Spinal cord (tissue), 10 donors: ENCODE measurements around the gene MAP6. TPM values are rescaled to one million over a fixed set of nuclear protein-coding genes. Genes with fewer than 3 reads are reported as not detected.
"Not testable (repeated sequence)": the region's sequence is repeated elsewhere in the genome, so short reads cannot be mapped to it uniquely, and the experiment has no call there.

ENCODE experiments used
- DNase-seq, 6 donors: peaks; one replicate each; pipeline versions ENCODE4 v3.0.0 to v3.0.0-alpha.2; 2013 to 2015; ENCODE audit warnings: low spot score in 6 of 6, low read depth in 4 of 6
- H3K27ac ChIP-seq: one replicate; pipeline ENCODE4 v1.5.1; 2013; ENCODE audit warnings: low read depth, low read length, control low read depth
- H3K27me3 ChIP-seq: one replicate; pipeline ENCODE4 v1.6.1; 2013; ENCODE audit warnings: low read length; ENCODE audit not compliant: control insufficient read depth, insufficient read depth
- H3K36me3 ChIP-seq: one replicate; pipeline ENCODE4 v1.6.1; 2013; ENCODE audit warnings: low read length; ENCODE audit not compliant: control insufficient read depth, insufficient read depth
- H3K4me1 ChIP-seq: one replicate; pipeline ENCODE4 v1.6.1; 2013; ENCODE audit warnings: low read length; ENCODE audit not compliant: control insufficient read depth, insufficient read depth
- H3K4me3 ChIP-seq: one replicate; pipeline ENCODE4 v1.5.1; 2013; ENCODE audit warnings: low read depth, low read length, control low read depth
- H3K9me3 ChIP-seq: one replicate; pipeline ENCODE4 v1.6.1; 2013; ENCODE audit warnings: low read length; ENCODE audit not compliant: control insufficient read depth, insufficient read depth
- WGBS: methylation state at CpG from one replicate; pipeline ENCODE4 v1.1.5; 2013; ENCODE audit warnings: missing lambda C conversion rate; ENCODE audit not compliant: insufficient coverage; 5-methylcytosine and 5-hydroxymethylcytosine counted together
- polyA plus RNA-seq, 2 donors: library from polyadenylated mRNA; unstranded; fragments of 120-200 nt; gene quantifications; one replicate each; pipeline ENCODE4 v1.2.1, GENCODE V29; 2013; ENCODE audit not compliant: insufficient read length in 2 of 2
- total RNA-seq, 2 donors: library from RNA; depleted of rRNA in 1 of 2; stranded (reverse); fragments of 120-200 nt in 1 of 2; fragments of >200 nt in 1 of 2; gene quantifications; one replicate each; pipeline versions ENCODE4 v1.2.3 to v1.2.4, GENCODE V29; 2013 to 2014
- donor health status: healthy.

The MAP6 gene
- total and polyA plus RNA-seq, 4 donors = 64.5 to 190 (median 125) TPM

DNA sequence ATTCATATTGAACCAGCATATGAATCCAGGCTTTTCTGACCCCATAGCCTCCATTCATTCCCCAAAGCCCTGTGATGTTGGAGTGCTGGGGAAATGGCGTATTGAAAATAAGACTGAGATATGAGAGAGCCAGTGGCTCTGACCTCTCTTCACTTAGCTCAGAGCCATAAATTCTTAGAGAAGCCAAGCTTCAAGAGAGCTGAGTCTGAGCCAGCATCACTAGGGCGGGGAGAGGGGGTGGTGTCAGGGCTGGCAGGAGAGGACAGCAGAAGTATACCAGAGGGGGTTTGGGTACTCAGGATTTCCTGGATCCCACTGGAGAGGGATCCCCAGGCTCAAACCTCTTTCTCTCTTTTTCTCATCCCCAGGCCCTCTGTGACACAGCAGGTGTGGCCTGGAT is 32.1 kb upstream of the MAP6 start:
- DNase-seq = peak in 1 of 6 donors; percentile 36
- Histone ChIP-seq H3K27me3 (no peaks in the 10 kb centered on the region), H3K4me1 (no peaks in the 10 kb centered on the region), H3K9me3 (no peaks in the 10 kb centered on the region), H3K4me3 (no peak overlapping the region), H3K36me3 (no peaks in the 10 kb centered on the region), H3K27ac (no peak overlapping the region)
- WGBS = no CpG with 5 or more reads among the region's 2 CpGs

DNA sequence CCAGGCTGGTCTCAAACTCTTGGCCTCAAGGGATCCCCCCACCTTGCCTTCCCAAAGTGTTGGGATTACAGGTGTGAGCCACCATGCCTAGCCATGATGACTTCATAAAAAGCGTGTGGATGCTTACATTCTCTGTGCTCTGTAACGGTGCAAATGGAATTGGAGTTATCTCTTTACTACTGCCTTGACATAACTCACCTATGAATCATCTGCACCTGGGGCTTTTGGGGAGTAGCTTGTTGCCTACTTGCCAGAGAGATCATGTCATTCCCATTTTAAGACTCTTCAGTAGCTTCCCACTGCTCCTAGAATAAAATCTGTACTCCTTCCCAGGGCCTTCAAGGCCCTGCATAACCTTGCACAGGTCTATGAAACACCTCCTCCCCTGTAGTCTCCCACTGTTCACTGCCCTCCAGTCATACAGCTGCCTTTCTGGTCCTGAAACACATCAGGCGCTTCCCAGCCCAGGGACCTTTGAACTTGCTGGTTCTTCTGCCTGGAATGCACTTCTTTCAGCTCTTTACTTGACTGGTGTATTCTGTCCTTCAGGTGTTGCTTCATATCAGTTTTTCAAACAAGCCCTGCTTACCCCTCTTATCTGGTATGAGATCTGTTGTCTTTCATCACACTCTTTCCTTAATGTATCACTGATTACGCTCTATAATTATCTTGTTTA is 29.2 kb upstream of the MAP6 start:
- WGBS = 89% methylated on average over 1 of the region's 4 CpGs
- no peak for DNase-seq
- Histone ChIP-seq H3K36me3 (no peaks in the 10 kb centered on the region), H3K4me3 (no peak overlapping the region), H3K27ac (no peak overlapping the region), H3K4me1 (no peaks in the 10 kb centered on the region), H3K9me3 (no peaks in the 10 kb centered on the region), H3K27me3 (no peaks in the 10 kb centered on the region)

GRCh38 chr11:75691804-75692203 is 23.0 kb upstream of the MAP6 start:
- Histone ChIP-seq H3K9me3 (no peaks in the 10 kb centered on the region), H3K27ac (no peak overlapping the region), H3K4me1 (no peaks in the 10 kb centered on the region), H3K4me3 (no peak overlapping the region), H3K27me3 (peaks cover 2% of the 10 kb centered on the region), H3K36me3 (no peaks in the 10 kb centered on the region)
- no peak for DNase-seq
- WGBS = 83% methylated on average over 3 of the region's 4 CpGs

DNA sequence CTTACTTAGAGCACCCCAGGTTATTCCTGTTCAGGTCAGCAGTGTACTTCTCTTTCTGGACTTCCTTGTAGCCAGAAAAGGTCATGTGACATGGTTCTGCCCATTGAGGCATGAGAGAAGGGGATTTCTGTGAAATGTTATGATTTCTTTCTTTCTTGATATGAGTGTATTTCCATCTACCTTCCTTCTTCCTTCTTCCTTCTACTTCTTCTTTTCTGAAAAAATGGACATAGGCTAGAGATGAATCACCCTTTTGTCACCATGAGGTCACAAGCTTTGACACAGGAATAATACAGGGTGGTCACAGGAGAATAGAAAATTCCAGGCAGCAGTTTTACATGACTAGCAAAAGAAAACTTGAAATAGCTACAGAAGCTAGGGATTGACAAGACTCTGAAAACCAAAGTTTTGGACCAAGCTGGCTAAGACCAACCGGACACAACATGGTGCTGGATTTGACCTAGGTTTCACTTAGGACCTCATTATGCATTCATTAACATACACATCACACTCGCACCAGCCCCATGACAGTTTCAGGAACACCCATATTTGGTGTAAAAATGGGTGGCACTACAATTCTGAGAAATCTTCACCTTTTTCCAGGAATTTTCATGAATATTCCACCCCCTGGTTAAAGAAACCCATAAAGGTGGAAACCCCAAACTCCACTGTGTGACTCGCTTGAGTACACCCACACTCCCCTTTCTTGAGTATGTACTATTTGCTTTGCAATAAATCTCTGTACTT is 21.2 kb upstream of the MAP6 start:
- no peak for DNase-seq
- no peaks in the 10 kb centered on the region for H3K4me1 ChIP-seq
- WGBS = 100% methylated on average over 1 of the region's 3 CpGs
- peaks cover 2% of the 10 kb centered on the region for H3K27me3 ChIP-seq
- no peak overlapping the region for H3K27ac ChIP-seq
- H3K36me3 ChIP-seq = no peaks in the 10 kb centered on the region
- no peak overlapping the region for H3K4me3 ChIP-seq
- H3K9me3 ChIP-seq = peaks cover 3% of the 10 kb centered on the region

- not testable (repeated sequence) for DNase-seq, H3K36me3 ChIP-seq, H3K27me3 ChIP-seq, H3K4me1 ChIP-seq, H3K4me3 ChIP-seq, H3K9me3 ChIP-seq, H3K27ac ChIP-seq
- WGBS = no CpG with 5 or more reads among the region's 1 CpG
These were observed 15.0 kb upstream of the MAP6 start for GRCh38 chr11:75683856-75684255.

- H3K4me1 ChIP-seq = no peaks in the 10 kb centered on the region
- H3K27me3 ChIP-seq = peaks cover 6% of the 10 kb centered on the region
- no peak overlapping the region for H3K4me3 ChIP-seq
- H3K27ac ChIP-seq = no peak overlapping the region
- H3K36me3 ChIP-seq = no peaks in the 10 kb centered on the region
- no peak for DNase-seq
- H3K9me3 ChIP-seq = no peaks in the 10 kb centered on the region
- 82% methylated on average over 10 of the region's 11 CpGs for WGBS
These were observed 10.7 kb upstream of the MAP6 start for GRCh38 chr11:75679566-75679965.

- WGBS = 83% methylated on average over 17 of the region's 17 CpGs
- DNase-seq = no peak
- H3K4me3 ChIP-seq = no peak overlapping the region
- H3K27me3 ChIP-seq = peaks cover 6% of the 10 kb centered on the region
- no peak overlapping the region for H3K27ac ChIP-seq
- H3K4me1 ChIP-seq = no peaks in the 10 kb centered on the region
- no peaks in the 10 kb centered on the region for H3K9me3 ChIP-seq
- no peaks in the 10 kb centered on the region for H3K36me3 ChIP-seq
These were observed 9.9 kb upstream of the MAP6 start for GRCh38 chr11:75678620-75679259.

GRCh38 chr11:75677909-75678308 is 9.1 kb upstream of the MAP6 start:
- H3K27me3 ChIP-seq = peaks cover 6% of the 10 kb centered on the region
- WGBS = 55% methylated on average over 12 of the region's 12 CpGs
- H3K9me3 ChIP-seq = no peaks in the 10 kb centered on the region
- no peak for DNase-seq
- no peak overlapping the region for H3K4me3 ChIP-seq
- no peaks in the 10 kb centered on the region for H3K36me3 ChIP-seq
- no peak overlapping the region for H3K27ac ChIP-seq
- no peaks in the 10 kb centered on the region for H3K4me1 ChIP-seq

- peaks cover 6% of the 10 kb centered on the region for H3K27me3 ChIP-seq
- WGBS = no CpG with 5 or more reads among the region's 1 CpG
- no peaks in the 10 kb centered on the region for H3K9me3 ChIP-seq
- H3K36me3 ChIP-seq = no peaks in the 10 kb centered on the region
- DNase-seq = no peak
- H3K4me3 ChIP-seq = no peak overlapping the region
- H3K4me1 ChIP-seq = no peaks in the 10 kb centered on the region
- H3K27ac ChIP-seq = no peak overlapping the region
These were observed 8.4 kb upstream of the MAP6 start for GRCh38 chr11:75677275-75677674.
